SK-N-SH (cell line): ENCODE measurements around the gene SHE. TPM values are rescaled to one million over a fixed set of nuclear protein-coding genes. Genes with fewer than 3 reads are reported as not detected.

Experiments used
- CTCF ChIA-PET: fragments of 300-600, 350-600 bp; formaldehyde crosslinking; extraction: SDS; loops from one replicate; lab custom pipeline; 2021; lab: Yijun Ruan, JAX
- POLR2A ChIA-PET: fragments of 350-600 bp; sonication (Branson Sonifier 250); formaldehyde crosslinking; extraction: SDS; loops from one replicate; lab custom pipeline; 2020; ENCODE audit warnings: antibody characterized with exemption, inconsistent platforms; lab: Yijun Ruan, JAX
- DNase-seq: peaks from one replicate; pipeline ENCODE4 v3.0.0; 2012
- H2AFZ ChIP-seq: fragments of 200-600 bp; sonication (generic); 2 replicates; pipeline ENCODE4 v1.8.1; 2016; ENCODE audit warnings: antibody characterized with exemption, mild to moderate bottlenecking, low read depth
- H3F3A ChIP-seq: fragments of 200-600 bp; sonication (generic); replicated peaks from 2 replicates; pipeline ENCODE3; 2016; ENCODE audit warnings: antibody characterized with exemption, mild to moderate bottlenecking; ENCODE audit not compliant: insufficient read depth
- H3K27ac ChIP-seq, 2 experiments: fragments of 200-500 bp in 1 of 2; fragments of 200-600 bp in 1 of 2; sonication (Bioruptor generic) in 1 of 2; sonication (generic), shearing (Covaris generic) in 1 of 2; 2 replicates each; pipeline versions ENCODE4 v1.5.1 to v1.6.1; 2014 to 2016; ENCODE audit warnings: low read depth in 2 of 2, inconsistent platforms in 1 of 2, low read length in 1 of 2, mild to moderate bottlenecking in 1 of 2, mixed read lengths in 1 of 2
- H3K27me3 ChIP-seq: fragments of 200-600 bp; sonication (generic), shearing (Covaris generic); 2 replicates; pipeline ENCODE4 v1.6.1; 2016; ENCODE audit warnings: mixed run types; ENCODE audit not compliant: insufficient read depth
- H3K36me3 ChIP-seq, 2 experiments: fragments of 200-500 bp in 1 of 2; fragments of 200-600 bp in 1 of 2; sonication (Bioruptor generic) in 1 of 2; sonication (generic) in 1 of 2; replicated peaks in 1 of 2; 2 replicates each; pipeline versions ENCODE3 to v1.5.1; 2014 to 2016; ENCODE audit warnings: low read length in 1 of 2, mild to moderate bottlenecking in 1 of 2; ENCODE audit not compliant: insufficient read depth in 2 of 2, control insufficient read depth in 1 of 2
- H3K4me1 ChIP-seq, 2 experiments: fragments of 200-500 bp in 1 of 2; fragments of 200-600 bp in 1 of 2; sonication (Bioruptor generic) in 1 of 2; sonication (generic), shearing (Covaris generic) in 1 of 2; 2 replicates each; pipeline versions ENCODE4 v1.5.1 to v1.6.1; 2014 to 2016; ENCODE audit warnings: low read depth in 1 of 2, low read length in 1 of 2, mixed run types in 1 of 2; ENCODE audit not compliant: insufficient read depth in 2 of 2, control insufficient read depth in 1 of 2
- H3K4me2 ChIP-seq: fragments of 200-600 bp; sonication (generic), shearing (Covaris generic); 2 replicates; pipeline ENCODE4 v1.6.1; 2017; ENCODE audit warnings: mixed run types
- H3K4me3 ChIP-seq, 2 experiments: fragments of 200-500 bp in 1 of 2; fragments of 200-600 bp in 1 of 2; sonication (Bioruptor generic) in 1 of 2; sonication (generic), shearing (Covaris generic) in 1 of 2; 2 replicates each; pipeline versions ENCODE4 v1.5.1 to v1.8.1; 2014 to 2016; ENCODE audit warnings: low read depth in 2 of 2, inconsistent platforms in 1 of 2, low read length in 1 of 2, mild to moderate bottlenecking in 1 of 2, mixed read lengths in 1 of 2, moderate library complexity in 1 of 2
- H3K79me2 ChIP-seq: fragments of 200-600 bp; sonication (generic); 2 replicates; pipeline ENCODE4 v1.8.1; 2017; ENCODE audit warnings: mild to moderate bottlenecking; ENCODE audit not compliant: insufficient read depth
- H3K9ac ChIP-seq: fragments of 200-600 bp; sonication (generic); 2 replicates; pipeline ENCODE4 v1.6.1; 2017; ENCODE audit warnings: mixed run types
- H3K9me2 ChIP-seq: fragments of 200-600 bp; sonication (generic); 2 replicates; pipeline ENCODE4 v1.6.1; 2017; ENCODE audit warnings: mixed run types
- H3K9me3 ChIP-seq: fragments of 200-600 bp; sonication (generic); 2 replicates; pipeline ENCODE4 v1.6.1; 2017; ENCODE audit warnings: mixed run types, mild to moderate bottlenecking, moderate library complexity
- H4K20me1 ChIP-seq: fragments of 200-600 bp; sonication (generic); 2 replicates; pipeline ENCODE4 v1.6.1; 2017; ENCODE audit warnings: mild to moderate bottlenecking, mixed run types; ENCODE audit not compliant: insufficient read depth
- EZH2phosphoT487 ChIP-seq: fragments of 200-600 bp; sonication (generic); IDR thresholded peaks from 2 replicates; pipeline ENCODE4 v1.6.1; 2017; ENCODE audit warnings: low read depth, mixed run types, mild to moderate bottlenecking, antibody characterized with exemption, moderate library complexity, borderline replicate concordance
- FOXJ3 ChIP-seq: sonication (generic); formaldehyde crosslinking; IDR thresholded peaks from 2 replicates; pipeline ENCODE4 v1.5.1; 2020; ENCODE audit warnings: mild to moderate bottlenecking, missing genetic modification reagents
- FOXM1 ChIP-seq: IDR thresholded peaks from 2 replicates; pipeline ENCODE4 v1.4.0; 2012; ENCODE audit warnings: low read depth, mild to moderate bottlenecking
- GATA2 ChIP-seq: sonication (generic); formaldehyde crosslinking; IDR thresholded peaks from 2 replicates; pipeline ENCODE4 v1.5.0; 2020; ENCODE audit warnings: mild to moderate bottlenecking, missing genetic modification reagents
- IRF3 ChIP-seq: fragments of 150-350 bp; IDR thresholded peaks from 2 replicates; pipeline ENCODE4 v1.6.1; 2016; ENCODE audit warnings: mild to moderate bottlenecking, low read depth, low read length
- MXI1 ChIP-seq: IDR thresholded peaks from 2 replicates; pipeline ENCODE4 v1.6.1; 2012; ENCODE audit warnings: mild to moderate bottlenecking, low read depth, low read length, improper control_type of control experiment
- NFIC ChIP-seq: IDR thresholded peaks from 2 replicates; pipeline ENCODE4 v1.4.0; 2012; ENCODE audit warnings: borderline replicate concordance
- NRF1 ChIP-seq: IDR thresholded peaks from 2 replicates; pipeline ENCODE4 v1.6.1; 2012; ENCODE audit warnings: low read depth, mild to moderate bottlenecking, low read length
- PBX3 ChIP-seq: IDR thresholded peaks from 2 replicates; pipeline ENCODE4; 2012
- RAD21 ChIP-seq: IDR thresholded peaks from 2 replicates; pipeline ENCODE4 v1.6.1; 2012; ENCODE audit warnings: mild to moderate bottlenecking, low read length
- RXRA ChIP-seq: IDR thresholded peaks from 2 replicates; pipeline ENCODE4 v1.4.0; 2012; ENCODE audit warnings: low read depth, mild to moderate bottlenecking, borderline replicate concordance
- SIN3A ChIP-seq: IDR thresholded peaks from 2 replicates; pipeline ENCODE4 v1.6.1; 2012; ENCODE audit warnings: low read depth, mild to moderate bottlenecking, low read length, moderate library complexity, borderline replicate concordance
- TAF1 ChIP-seq: IDR thresholded peaks from 2 replicates; pipeline ENCODE4 v1.6.1; 2012; ENCODE audit warnings: low read depth, mild to moderate bottlenecking, low read length, moderate library complexity, borderline replicate concordance
- TCF12 ChIP-seq: IDR thresholded peaks from 2 replicates; pipeline ENCODE4 v1.4.0; 2012
- TEAD4 ChIP-seq: IDR thresholded peaks from 2 replicates; pipeline ENCODE4 v1.4.0; 2012; ENCODE audit warnings: mild to moderate bottlenecking, borderline replicate concordance; ENCODE audit not compliant: insufficient read depth
- USF1 ChIP-seq: IDR thresholded peaks from 2 replicates; pipeline ENCODE4 v1.4.0; 2012; ENCODE audit warnings: low read depth, borderline replicate concordance
- YY1 ChIP-seq: IDR thresholded peaks from 2 replicates; pipeline ENCODE4 v1.4.0; 2012; ENCODE audit warnings: low read depth, mild to moderate bottlenecking
- ZBTB33 ChIP-seq: IDR thresholded peaks from 2 replicates; pipeline ENCODE4 v1.4.0; 2012; ENCODE audit warnings: low read depth, borderline replicate concordance
- WGBS: methylation state at CpG from one replicate; pipeline ENCODE4 v1.1.6; 2017; ENCODE audit warnings: low lambda C conversion rate; 5-methylcytosine and 5-hydroxymethylcytosine counted together
- polyA plus RNA-seq, 3 experiments: library from polyadenylated mRNA; depleted of rRNA; stranded (reverse); fragments of >200 nt; gene quantifications; 2 replicates each; pipeline ENCODE4 v1.2.3, GENCODE V29; 2012
- TF ChIP-seq, protein P1 (sequence below): IDR thresholded peaks from 2 replicates; pipeline ENCODE4 v1.4.0; 2012; ENCODE audit warnings: low read depth

SHE gene
- polyA plus RNA-seq (2012; rRNA removed): not detected in 2 replicates
- polyA plus RNA-seq (2012; cell fraction: cytosol; rRNA removed): not detected in 2 replicates
- not detected in 2 replicates for polyA plus RNA-seq (2012; cell fraction: nucleus; rRNA removed)

DNA sequence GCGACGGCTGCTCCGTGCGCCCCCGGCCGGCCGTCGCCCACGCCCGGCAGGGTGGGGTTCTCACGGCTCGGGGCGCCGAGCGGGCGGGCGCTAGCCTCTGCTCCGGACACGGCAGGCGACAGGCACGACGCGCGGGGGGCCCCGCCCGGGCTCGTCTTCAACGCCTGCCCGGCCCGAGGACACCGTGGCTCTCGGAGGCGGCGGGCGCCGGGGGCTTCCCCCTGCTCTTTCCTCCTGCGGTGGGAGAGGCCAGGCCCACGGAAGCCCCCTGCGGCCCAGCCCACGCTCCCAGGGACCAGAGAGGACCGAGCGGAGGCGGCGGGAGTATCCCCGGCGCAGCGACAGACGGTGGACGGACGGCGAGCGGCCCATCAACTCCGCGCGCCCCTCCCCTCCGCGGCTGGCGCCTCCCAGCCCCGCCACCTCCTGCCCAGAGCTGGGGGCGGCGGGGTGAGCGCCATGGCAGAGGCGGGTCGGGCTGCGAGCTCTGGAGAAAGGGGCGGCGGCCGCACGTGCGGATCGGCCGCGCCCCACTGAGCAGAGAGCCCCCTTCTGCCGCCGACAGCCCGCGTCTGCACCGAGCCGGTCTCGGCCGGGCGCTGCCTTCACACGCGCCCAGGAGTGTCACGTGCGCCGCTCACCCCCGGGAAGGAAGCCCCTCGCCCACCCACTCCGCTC, at the start of gene SHE, which contains the start of gene TDRD10:
Gene SHE (minus strand): TSS at position 347 of the 678 bp plus-strand sequence. CDS start 386 bp downstream, outside the sequence.
Gene TDRD10 (plus strand): TSS at position 154 of the 678 bp plus-strand sequence. CDS start 4,685 bp downstream, outside the sequence.
- Histone ChIP-seq H3K4me3 (peak within 1 kb of the TSS in 1 of 2 experiments; percentile 14; a peak in 1 of 4 replicates), H2AFZ (no peak within 1 kb of the TSS), H3K36me3 (no peaks in the 10 kb centered on the region), H3F3A (no peaks in the 10 kb centered on the region), H4K20me1 (no peaks in the 10 kb centered on the region), H3K9me2 (no peaks in the 10 kb centered on the region)
- POLR2A ChIA-PET: no interaction called here
- WGBS: 45% methylated on average over 12 of the region's 90 CpGs
- DNase-seq: peak; percentile 75
- TF ChIP-seq NRF1 (no peak), SIN3A (no peak), FOXM1 (no peak), EZH2phosphoT487 (no peak), PBX3 (no peak)
- TF ChIP-seq, all 33 proteins: peak for 0
- Histone ChIP-seq H3K4me2 (no peak within 1 kb of the TSS), H3K4me1 (no peaks in the 10 kb centered on the region), H3K9ac (no peak within 1 kb of the TSS), H3K79me2 (no peaks in the 10 kb centered on the region), H3K9me3 (no peaks in the 10 kb centered on the region), H3K27ac (no peak within 1 kb of the TSS), H3K27me3 (peaks cover 57% of the 10 kb centered on the region)
- CTCF ChIA-PET: interaction anchor here (0.6 to 2.8 kb wide), 2 partner anchors 13 to 23 kb away, joined by 3 to 17 read pairs; no protein-coding TSS in a partner anchor

DNA sequence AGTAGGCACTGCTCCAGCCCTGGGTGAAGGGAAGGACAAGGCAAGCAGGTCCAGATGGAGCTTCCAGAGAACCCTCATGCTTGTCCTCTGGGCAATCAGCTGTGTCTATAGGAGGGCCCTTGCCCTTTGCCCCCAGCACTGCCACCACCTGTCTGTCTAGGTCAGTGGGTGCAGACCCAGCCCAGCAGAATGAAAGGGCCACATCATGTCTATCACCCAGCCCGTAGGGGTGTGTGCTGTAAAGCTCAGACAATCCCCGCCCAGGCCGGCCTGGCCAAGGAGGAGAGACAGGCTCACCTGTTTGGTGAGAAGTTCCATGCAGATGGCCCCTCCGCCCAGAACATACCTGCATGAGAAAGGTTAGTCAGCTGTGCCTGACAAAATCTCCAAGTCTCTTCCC, 49.3 kb upstream of the SHE start:
- peaks cover 37 to 80% of the 10 kb centered on the region in 2 experiments for H3K36me3 ChIP-seq
- CTCF ChIA-PET: interaction anchor here (7.4 kb wide), 1 partner anchor 69 kb away, joined by 187 read pairs; no protein-coding TSS in a partner anchor
- TF ChIP-seq RAD21 (no peak), YY1 (no peak), TEAD4 (no peak), SIN3A (no peak), FOXJ3 (CRISPR knock-in tag) (no peak), IRF3 (no peak), ZBTB33 (no peak), RXRA (no peak), NFIC (no peak), TAF1 (no peak), MXI1 (no peak), PBX3 (no peak), USF1 (no peak), TCF12 (no peak), GATA2 (CRISPR knock-in tag) (no peak)
- TF ChIP-seq, protein P1, sequence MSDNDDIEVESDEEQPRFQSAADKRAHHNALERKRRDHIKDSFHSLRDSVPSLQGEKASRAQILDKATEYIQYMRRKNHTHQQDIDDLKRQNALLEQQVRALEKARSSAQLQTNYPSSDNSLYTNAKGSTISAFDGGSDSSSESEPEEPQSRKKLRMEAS: no peak

More for the DNA sequence above, 49.3 kb upstream of the SHE start:
- H3K9me2 ChIP-seq: no peaks in the 10 kb centered on the region
- no peak overlapping the region for H3K4me3 ChIP-seq
- no peaks in the 10 kb centered on the region for H3K27me3 ChIP-seq
- POLR2A ChIA-PET: no interaction called here
- no peak overlapping the region for H3K9ac ChIP-seq
- no peak overlapping the region for H3K27ac ChIP-seq
- H3K4me2 ChIP-seq: no peak overlapping the region
- WGBS: 100% methylated on average over 3 of the region's 4 CpGs
- H2AFZ ChIP-seq: no peak overlapping the region
- H3K79me2 ChIP-seq: peaks cover 22% of the 10 kb centered on the region
- H3K9me3 ChIP-seq: no peaks in the 10 kb centered on the region
- peaks cover 6% of the 10 kb centered on the region; the same call in 1 of the 2 replicates for H4K20me1 ChIP-seq
- no peak for DNase-seq
- peaks cover 5 to 31% of the 10 kb centered on the region in 2 experiments; a peak in 2 of 4 replicates for H3K4me1 ChIP-seq
- H3F3A ChIP-seq: peaks cover 18% of the 10 kb centered on the region
